Retinal pigment epithelial cell (primary cell): Measurements from ENCODE around the gene TRABD2A.
"Not testable (repeated sequence)": the region's sequence is repeated elsewhere in the genome, so short reads cannot be mapped to it uniquely, and the experiment has no call there.

Source experiments
- DNase-seq: peaks from one replicate; pipeline ENCODE4 v3.0.0-alpha.2; 2010; ENCODE audit warnings: low read depth
- H3K4me3 ChIP-seq: 2 replicates; pipeline ENCODE4 v1.5.1; 2011; ENCODE audit warnings: mild to moderate bottlenecking, low read length, control low read depth, moderate library complexity
- TF ChIP-seq, protein P1 (sequence below): conservative IDR thresholded peaks from 2 replicates; pipeline ENCODE4 v1.5.1; 2011; ENCODE audit warnings: low read depth, low read length, control low read depth, inconsistent platforms

TRABD2A gene

DNA sequence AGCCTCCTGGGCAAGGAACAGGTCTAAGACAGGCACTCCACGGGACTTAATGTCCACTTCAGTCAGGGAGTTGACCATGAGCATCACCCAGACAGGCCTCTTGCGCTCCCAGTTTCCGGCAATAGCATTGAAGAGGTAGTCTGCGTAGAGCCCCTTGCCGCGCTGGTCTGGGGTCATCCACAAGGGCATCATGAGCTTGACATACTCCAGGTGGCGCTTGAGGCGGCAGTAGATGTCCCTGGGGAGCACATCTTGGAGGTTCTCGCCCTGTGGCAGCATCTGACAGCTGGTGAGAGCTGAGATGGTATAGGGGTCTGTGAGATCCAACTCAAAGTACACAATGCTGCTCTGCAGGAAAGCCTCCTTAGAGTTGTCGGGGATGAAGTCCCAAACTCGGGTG is 10.6 kb downstream of the TRABD2A start:
- DNase-seq, result no peak
- H3K4me3 ChIP-seq, result no peak overlapping the region
- TF ChIP-seq, protein P1, sequence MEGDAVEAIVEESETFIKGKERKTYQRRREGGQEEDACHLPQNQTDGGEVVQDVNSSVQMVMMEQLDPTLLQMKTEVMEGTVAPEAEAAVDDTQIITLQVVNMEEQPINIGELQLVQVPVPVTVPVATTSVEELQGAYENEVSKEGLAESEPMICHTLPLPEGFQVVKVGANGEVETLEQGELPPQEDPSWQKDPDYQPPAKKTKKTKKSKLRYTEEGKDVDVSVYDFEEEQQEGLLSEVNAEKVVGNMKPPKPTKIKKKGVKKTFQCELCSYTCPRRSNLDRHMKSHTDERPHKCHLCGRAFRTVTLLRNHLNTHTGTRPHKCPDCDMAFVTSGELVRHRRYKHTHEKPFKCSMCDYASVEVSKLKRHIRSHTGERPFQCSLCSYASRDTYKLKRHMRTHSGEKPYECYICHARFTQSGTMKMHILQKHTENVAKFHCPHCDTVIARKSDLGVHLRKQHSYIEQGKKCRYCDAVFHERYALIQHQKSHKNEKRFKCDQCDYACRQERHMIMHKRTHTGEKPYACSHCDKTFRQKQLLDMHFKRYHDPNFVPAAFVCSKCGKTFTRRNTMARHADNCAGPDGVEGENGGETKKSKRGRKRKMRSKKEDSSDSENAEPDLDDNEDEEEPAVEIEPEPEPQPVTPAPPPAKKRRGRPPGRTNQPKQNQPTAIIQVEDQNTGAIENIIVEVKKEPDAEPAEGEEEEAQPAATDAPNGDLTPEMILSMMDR, result no peak

DNA sequence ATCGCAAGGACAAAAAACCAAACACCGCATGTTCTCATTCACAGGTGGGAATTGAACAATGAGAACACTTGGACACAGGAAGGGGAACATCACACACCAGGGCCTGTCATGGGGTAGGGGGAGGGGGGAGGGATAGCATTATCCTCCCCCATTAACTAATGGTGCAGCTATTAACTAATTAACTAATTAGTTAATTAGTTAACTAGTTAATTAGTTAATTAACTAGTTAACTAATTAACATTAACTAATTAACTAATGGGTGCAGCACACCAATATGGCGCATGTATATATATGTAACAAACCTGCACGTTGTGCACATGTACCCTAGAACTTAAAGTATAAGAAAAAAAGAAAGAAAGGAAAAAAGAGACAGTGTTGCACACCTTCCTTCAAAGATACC is 12.6 kb downstream of the TRABD2A start:
- not testable (repeated sequence) for DNase-seq, H3K4me3 ChIP-seq

DNA sequence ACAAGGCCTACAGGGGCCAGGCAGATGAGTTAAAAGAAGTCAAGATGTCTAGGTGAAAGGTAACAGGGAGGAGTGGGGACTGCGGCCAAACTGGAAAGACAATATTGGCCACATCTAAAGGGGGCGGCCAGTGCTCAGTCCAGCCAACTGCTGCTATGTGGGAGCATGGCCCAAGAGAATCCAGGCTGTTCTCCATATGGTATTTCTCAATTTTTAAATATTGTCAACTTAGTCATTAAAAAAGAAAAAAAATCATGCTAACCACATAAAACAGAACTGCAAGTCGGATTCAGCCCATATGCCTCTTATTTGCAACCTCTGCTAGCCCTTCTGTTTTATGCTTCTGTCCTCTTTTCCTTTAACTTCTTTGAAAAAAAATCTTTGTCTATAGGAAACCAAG is 14.8 kb downstream of the TRABD2A start:
- TF ChIP-seq, protein P1, result no peak
- H3K4me3 ChIP-seq, result no peak overlapping the region
- no peak for DNase-seq

DNA sequence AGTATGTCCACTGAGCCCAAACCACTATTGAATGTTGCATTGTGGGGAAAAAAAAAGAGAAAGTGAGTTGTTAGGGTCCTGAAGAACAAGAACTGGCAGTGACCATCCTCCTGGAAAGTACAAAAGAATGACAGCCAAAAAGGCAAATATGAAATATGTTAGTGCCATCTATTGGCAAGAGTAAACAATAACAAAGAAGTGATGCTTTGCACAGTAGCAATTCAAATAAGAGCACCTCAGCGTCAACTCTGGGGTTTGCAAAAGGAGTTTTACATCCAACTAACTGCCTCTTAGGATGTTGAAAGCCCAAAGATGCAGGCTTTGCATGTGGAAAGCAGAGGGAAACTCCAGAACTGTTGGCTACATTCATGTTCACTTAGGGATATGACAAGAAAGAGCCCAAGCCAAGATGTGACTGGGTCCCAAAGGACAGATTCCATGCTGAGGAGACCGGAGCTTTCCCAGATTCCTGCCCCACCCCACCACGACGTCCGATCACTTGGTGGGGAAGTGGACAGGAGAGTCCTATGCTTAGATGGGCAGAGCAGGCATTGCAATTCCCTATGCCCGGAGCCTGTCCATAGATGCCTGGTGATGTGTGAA is 15.6 kb downstream of the TRABD2A start:
- DNase-seq, result no peak
- H3K4me3 ChIP-seq, result no peak overlapping the region
- TF ChIP-seq, protein P1, result peak; percentile 40

DNA sequence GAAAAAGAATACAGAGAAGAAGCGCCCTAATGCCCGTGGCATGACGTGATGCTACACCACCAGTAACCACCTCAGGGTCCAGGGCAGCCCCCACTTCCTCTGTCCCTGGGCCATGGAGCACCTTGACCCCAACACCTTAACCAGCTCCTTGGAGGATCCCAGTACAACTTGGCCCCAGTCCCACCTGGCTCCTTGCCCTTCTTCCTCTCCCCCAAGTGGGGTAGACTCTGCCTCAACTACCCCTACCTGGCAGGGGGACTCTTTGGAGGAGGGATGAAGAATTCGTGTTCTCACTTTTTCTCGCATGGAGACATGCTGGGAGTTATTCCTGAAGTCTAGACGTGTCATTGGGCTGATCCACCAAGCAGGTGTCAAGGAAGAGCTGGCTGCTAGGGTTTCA is 18.9 kb downstream of the TRABD2A start:
- H3K4me3 ChIP-seq, result no peak overlapping the region
- TF ChIP-seq, protein P1, result no peak
- DNase-seq, result no peak

DNA sequence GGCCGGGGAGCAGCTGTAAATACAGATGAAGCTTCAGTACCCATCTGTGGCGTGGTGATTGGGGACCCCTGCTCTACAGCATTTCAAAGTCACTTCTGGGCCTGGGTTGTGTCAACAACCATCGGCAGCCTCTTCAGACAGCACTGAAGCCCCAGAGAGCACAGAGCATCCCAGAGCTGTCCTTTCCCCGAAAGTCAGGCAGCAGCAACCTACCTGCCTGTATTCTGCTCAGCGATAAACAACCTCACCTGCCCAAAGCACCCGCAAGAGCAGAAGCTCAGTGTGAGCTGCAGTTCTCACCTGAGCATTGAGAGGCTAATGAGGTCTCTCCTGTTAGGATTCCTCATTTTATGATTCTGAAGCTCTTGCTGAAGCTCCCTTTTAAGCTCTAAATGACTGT is 19.3 kb downstream of the TRABD2A start:
- DNase-seq, result no peak
- H3K4me3 ChIP-seq, result no peak overlapping the region
- TF ChIP-seq, protein P1, result no peak

DNA sequence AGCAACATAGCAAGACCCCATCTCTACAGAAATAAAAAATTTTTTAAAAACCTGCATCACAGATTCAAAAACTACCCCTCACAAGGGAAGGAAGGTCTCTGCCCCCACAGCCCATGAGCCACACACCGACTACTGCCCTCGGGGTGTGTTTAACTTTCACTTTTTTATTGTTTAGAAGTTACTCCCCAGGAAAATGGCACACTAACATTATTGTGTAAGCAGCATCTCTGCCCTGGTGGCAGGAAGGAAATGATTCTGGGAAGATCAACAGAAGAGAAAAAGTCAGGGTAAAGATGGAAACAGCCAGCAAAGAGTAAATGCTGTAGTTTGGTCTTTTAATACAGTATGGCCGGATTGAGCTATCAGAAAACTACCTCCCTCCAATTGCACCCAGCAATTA is 21.9 kb downstream of the TRABD2A start:
- H3K4me3 ChIP-seq, result no peak overlapping the region
- TF ChIP-seq, protein P1, result no peak
- DNase-seq, result no peak

DNA sequence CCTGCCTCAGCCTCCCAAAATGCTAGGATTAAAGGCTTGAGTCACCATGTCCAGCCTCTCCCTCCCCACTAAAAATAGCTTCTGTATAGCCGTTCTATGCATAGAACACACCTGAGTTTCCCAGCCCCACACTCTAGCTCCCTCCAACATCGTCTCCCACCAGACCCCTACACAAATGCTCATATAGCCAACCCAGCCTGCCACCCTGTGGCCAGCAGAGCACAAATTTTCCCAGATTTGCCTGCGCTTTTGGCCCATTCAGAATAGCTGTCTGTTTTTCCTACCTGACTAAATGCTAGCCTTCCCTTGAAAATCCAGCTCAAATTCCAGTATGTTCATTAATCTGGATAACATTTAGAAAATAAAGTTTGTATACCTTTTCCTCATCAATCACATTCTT is 22.8 kb downstream of the TRABD2A start:
- H3K4me3 ChIP-seq, result no peak overlapping the region
- TF ChIP-seq, protein P1, result peak; percentile 44
- DNase-seq, result no peak
